GM19324 (cell line): ENCODE results near the gene LEFTY2.
A peak's percentile ranks its signal among the peaks of the same experiment; 100 is the strongest.
"Not testable (repeated sequence)": the region's sequence is repeated elsewhere in the genome, so short reads cannot be mapped to it uniquely, and the experiment has no call there.

Experiments
- ATAC-seq: cut with Tn5 transposase; IDR thresholded peaks from one replicate; pipeline ENCODE4 v1.9.1; 2021; ENCODE audit warnings: mild to moderate bottlenecking, moderate library complexity; ENCODE audit not compliant: unreplicated experiment, low FRiP score

The LEFTY2 gene

DNA sequence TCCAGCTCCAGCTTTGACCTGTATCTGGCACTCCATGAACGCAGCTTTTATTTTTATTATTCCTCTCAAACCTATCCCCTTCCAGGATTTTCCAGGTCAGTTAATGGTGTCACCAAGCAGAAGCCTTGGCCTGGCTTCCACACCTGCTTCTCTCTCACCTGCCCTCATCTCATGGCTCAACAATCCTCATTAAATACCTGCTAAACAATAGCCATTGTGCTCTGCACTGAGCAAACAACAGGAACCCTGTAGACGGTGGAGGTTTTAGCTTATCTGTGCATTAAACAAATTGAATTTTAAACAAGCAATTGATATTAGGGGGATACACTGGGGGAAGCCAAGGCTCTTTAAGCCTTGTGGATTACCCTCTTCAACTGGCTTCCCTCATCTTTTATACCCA, 32.2 kb downstream of the LEFTY2 start:
- ATAC-seq, result no peak

DNA sequence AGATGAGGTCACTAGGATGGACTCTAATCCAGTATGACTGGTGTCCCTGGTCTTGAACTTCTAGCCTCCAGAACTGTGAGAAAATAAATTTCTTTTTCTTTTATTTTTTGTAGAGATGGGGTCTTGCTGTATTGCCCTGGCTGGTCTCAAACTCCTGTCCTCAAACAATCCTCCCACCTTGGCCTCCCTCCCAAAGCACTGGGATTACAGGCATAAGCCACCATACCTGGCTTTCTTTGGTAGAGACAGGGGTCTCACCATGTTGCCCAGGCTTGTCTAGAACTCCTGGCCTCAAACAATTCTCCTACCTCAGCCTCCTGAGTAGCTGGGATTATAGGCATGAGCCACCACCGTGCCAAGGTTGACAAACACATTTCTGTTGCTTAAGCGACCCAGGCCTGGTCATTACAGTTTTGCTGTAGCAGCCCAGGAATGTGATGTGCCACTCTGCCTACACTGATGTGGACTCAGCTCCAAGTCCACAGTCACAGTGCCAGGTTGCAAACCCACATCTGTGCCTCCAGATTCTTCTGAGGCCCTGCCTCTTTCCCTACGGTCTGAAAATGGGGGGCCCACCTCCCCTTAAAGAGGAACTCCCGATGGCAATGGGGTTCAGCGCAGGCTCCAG, 32.9 kb downstream of the LEFTY2 start:
- ATAC-seq, result no peak

DNA sequence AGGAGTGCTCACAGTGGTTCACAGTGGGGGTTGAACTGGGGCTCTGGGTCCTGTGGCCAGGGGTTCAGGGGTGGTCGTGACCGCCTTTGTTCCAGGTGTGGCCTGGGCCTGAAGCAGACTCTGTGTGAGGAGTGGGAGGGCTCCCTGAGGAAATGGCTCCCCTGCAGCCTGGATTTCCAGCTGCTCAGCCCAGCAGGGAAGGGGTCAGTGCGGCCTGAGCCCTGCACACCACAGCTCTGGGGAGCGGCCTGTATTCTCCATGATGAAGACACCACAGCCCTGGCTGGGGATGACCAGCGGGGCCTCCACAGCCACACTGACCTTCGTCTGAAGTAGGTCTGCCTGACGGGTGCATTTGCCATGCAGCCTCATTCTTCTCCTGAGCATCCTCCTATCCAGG, 33.7 kb downstream of the LEFTY2 start:
- ATAC-seq, result no peak

DNA sequence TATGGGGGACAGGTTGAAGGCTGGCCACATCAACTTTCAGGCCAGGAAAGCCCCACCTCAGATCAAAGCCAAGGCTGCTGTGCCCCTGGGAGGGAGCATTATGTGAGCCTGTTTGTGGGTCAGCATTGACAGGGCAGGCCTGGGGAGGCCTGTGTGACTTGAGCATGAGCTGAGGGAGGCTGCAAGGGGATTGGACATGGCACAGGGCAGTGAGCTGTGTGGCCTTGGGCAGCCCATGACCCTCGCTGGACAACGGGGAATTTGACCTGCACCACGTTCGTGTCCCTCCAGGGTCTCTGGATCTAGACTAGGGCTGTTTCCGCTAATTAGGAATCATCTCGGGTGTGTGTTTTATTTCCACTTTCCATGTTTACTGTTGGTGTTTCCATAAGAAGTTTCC, 34.6 kb downstream of the LEFTY2 start:
- no peak for ATAC-seq

DNA sequence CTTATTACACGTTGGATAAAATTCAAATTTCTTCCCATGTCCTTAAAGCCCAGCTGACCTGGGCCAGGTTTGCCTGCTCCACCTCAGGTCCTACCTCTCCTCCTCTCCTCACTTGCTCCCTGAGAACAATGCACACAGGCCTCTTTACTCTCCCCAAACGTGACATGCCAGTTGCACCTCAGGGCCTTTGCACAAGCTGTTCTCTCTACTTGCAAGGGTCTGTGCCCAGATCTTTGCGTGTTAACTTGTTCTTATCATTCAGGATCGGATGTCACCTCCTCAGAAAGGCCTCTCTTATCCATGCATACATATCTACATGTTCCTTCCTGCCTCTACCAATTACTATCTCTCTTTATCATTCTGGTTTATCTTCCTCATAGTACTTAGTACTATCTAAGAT, 37.4 kb downstream of the LEFTY2 start:
- ATAC-seq, result no peak

DNA sequence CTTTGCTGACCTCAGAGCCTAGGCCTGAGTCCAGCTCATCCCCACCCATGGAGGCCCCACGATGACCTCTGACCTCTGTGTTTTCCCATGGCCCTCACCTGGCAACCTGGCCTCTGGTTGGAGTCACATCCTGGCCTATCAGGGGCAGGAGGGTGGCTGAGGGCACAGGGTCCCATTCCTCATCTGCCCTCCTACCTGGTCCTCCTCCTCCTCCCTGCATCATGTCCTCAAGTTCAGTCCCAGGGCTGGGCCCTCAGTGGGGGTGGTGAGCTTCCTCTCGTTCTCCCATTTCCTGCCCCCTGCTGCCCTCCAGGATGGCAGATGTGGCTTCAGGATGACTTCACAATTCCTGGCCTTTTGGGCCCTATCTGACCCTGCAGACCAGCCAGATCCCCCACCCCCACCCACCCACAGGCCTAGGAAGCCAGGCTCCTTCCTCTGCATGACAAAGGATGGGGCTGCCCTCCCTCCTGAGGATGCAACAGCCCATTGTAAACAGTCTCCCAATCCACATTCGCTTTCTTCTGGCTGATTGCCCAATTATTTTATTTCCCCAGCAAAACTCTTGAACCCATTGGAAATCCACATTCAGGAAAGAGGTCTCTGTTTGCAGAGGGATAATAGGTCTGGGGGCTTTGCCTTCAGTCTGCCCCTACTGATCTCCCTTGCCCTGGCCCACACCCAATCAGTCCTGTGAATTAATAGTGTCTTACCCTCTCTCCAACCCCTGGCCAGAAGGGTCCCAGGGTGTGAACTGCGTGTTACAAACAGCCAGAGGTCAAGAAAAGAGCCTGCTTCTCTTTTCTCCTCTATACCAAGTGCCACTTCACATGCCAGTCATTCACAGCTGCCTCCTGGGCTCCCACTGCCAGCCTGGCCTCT, 41.7 kb downstream of the LEFTY2 start:
- ATAC-seq, result no peak

DNA sequence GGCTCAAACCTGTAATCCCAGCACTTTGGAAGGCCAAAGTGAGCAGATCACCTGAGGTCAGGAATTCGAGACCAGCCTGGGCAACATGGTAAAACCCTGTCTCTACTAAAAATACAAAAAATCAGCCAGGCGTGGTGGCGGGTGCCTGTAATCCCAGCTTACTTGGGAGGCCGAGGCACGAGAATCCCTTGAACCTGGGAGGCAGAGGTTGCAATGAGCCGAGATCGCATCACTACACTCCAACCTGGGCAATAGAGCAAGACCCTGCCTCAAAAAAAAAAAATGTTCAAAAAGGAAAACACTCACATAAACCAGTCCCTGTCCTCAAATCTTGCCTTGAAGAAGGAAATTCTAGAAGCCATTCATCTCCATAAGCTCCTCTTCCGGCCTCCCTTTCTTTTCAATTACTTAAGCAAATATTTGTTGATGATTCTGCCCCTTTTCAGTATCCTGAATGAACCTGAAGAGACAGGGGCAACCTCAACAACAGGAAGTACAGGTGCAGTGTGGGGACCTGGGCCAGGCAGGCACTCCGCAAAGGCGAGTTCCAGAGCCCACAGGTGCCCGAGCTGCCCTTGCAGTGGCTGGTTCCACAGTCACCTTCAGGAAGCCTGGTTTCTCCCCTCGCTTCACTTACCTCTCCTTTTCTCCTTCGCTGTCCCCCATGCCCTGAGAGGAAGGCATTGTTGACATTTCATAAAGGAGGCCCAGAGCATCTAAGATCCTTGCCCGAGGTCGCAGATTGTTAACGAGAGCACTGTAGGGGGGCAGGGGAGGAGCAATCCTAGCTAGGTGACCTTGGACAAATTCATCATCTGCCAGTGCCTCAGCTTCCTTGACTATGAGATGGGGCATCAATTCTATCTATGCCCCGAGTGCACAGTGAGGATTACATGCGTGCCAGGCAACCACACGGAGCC, 43.2 kb downstream of the LEFTY2 start:
- ATAC-seq, result no peak

DNA sequence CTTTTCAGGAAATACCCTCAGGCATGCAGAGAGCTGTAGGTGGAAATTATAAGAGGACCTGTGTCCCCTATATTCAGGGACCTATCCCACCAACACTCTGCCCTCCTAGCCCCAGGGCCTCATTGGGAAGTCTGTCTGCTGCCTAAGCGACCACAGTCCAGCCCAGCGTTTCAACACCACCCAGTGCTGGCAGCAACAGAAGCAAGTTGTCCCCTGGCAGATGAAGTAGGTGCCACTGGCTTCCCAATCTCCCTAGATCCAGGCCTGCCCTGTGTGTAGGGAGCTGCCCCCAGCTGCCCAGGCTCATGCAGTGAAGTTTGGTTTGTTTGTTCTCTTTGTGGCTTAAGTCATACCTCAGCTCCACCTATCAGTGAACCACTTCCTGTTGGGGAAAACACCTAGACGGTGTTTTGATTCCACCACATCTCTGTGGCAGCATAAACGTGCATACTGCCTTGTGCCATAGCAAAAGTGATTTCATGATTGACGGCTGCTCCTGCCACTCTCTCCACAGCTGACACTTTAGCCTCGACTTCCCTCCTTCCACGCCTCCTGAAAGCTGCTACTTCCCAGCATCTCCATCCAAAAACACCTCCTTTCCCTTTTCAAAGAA, 44.0 kb downstream of the LEFTY2 start:
- ATAC-seq, result peak; percentile 99

DNA sequence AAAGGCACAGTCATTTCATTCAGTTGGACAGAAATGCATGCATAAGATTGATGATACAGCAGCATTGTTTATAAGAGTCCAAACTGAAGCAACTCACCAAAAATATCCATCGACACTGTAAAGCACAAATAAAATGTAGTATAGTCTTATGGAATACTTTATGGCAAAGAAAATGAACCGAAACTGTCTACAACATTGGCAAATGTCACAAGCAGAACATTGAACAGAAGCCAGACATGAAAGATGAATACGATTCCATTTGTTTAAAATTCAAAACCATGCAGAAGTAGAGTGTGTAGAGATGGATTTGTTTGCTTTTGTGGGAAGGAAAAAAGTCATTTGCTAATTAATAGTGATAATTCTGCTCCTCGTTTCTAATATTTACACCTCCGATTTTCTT, 44.5 kb downstream of the LEFTY2 start:
- ATAC-seq, result no peak

DNA sequence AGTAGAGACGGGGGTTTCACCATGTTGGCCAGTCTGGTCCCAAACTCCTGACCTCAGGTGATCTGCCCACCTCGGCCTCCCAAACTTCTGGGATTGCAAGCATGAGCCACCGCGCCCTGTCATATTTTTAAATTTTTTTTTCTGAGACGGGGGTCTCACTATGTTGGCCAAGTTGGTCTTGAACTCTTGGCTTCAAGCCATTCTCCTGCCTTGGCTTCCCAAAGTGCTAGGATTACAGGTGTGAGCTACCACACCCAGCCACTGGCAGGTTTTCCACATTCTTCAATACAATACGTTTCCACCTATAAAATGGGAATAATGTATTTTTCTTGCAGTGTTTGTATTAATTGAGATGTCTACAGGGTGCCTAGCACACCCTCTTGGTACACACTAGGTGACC, 48.7 kb downstream of the LEFTY2 start:
- no peak for ATAC-seq

DNA sequence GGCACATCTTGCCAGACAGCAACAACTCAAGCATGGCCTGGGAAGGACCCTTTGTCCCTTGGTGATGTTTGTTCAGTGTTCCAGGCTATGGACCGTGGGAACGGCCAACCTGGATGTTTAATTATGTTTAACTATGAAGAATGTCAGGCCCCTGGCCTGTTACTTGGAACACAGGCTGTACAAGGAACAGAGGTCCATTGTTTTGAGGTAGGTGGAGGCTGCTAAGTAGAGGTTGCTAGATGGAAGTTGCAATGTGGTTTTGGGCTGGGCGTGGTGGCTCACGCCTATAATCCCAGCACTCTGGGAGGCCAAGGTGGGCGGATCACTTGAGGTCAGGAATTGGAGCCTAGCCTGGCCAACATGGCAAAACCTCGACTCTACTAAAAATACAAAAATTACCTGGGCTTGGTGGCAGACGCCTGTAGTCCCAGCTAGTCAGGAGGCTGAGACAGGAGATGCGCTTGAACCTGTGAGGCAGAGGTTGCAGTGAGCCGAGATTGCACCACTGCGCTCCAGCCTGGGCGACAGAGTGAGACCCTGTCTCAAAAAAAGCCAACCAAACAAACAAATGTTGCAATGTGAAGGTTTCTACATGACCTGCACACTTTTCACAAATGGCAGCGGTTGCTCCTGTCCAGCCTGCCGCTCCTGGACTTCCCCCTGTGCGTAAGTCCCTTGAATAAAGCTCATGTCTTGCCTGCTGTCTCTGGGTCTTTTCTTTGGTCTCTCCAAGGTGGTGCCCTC, 49.6 kb downstream of the LEFTY2 start:
- no peak for ATAC-seq

DNA sequence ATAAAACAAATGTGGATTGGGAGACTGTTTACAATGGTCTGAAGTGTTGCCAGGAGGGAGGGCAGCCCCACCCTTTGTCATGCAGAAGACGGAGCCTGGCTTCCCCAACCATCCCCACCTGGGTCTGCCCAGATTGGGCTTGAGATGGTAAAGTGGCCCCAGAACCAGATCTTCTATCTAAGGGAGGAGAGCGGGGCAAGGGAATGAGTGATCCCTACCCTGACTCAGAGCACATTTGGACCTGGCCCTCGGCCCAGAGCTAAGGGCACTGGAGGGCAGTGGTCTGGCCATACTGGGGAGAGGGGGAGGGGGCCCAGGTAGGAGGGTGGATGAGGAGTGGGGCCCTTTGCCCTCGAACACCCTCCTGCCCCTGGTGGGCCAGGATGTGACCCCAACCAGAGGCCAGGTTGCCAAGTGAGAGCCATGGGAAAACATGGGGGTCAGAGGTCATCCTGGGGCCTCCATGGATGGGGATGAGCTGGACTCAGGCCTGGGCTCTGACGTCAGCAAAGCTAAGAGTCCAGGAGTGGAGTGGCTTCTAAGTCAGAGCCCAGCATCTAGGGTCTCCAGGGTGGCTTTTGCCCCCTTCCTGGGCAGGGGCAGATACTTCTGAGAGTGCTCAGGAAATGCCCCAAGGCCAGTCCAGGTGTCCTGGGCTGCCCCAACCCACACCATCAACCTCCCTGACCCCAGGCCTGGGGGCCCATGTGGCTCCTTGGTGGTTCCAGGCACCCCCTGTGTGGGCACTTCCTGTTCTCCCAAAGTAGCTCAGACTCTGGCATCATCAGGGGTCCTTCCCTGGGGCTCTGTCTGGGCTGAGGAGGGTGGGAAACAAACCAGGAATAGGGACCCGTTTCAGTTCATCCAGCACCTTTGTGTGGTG, 50.4 kb downstream of the LEFTY2 start:
- no peak for ATAC-seq

DNA sequence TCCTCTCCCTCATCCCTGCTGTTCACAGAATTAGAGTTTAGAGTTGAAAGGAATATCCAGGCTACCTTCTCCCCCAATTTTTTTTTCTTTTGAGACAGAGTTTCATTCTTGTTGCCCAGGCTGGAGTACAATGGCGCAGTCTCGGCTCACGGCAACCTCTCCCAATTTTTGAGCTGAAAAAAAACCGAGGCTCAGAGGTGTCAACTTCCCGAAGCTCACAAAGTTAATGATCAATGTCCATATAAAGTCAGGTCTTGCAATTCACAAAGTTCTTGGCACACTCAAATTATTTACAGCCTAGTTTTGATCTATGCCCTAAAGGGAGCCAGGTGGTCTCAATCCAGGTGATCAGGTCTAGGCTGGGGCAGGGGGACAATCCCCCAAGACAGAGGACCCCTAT, 51.3 kb downstream of the LEFTY2 start:
- no peak for ATAC-seq

DNA sequence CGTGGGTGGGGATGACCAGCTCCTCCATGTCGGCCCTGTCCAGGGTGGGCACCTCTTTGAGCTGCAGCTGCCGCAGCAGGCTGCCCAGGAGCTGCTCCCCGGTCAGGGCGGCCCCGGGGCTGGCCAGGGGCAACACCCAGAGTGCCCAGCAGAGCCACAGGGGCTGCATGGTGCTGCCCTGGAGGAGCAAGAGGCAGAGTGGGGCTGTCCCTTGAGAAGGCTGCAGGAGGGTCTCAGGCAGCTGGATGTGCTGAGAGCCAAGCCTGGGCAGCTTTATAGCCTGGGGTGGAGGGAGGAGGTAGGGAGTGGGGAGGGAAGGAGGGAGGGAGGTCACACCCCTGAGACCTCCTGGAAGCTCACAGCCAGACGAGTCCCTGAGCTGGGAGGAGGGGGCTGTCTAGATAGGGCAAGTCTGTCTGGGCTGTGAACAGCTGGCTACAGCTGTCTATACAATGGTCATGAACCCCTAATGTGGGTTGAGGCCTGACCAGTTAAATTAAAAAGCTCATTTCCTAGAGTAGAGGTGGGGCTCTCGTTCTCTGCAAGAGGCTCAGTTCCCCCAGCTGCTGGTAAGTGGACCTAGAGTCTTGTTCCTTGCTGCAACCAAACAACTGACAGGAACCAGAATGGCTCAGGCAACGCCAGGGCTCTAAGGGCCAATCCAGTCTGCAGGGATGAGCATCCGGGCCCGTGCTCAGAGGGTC, 52.0 kb downstream of the LEFTY2 start, which contains the start of gene LEFTY1:
LEFTY1 (minus strand) TSS at position 249 of the 704 bp plus-strand sequence; CDS start at position 169, 80 bp downstream.
- ATAC-seq, result no peak

DNA sequence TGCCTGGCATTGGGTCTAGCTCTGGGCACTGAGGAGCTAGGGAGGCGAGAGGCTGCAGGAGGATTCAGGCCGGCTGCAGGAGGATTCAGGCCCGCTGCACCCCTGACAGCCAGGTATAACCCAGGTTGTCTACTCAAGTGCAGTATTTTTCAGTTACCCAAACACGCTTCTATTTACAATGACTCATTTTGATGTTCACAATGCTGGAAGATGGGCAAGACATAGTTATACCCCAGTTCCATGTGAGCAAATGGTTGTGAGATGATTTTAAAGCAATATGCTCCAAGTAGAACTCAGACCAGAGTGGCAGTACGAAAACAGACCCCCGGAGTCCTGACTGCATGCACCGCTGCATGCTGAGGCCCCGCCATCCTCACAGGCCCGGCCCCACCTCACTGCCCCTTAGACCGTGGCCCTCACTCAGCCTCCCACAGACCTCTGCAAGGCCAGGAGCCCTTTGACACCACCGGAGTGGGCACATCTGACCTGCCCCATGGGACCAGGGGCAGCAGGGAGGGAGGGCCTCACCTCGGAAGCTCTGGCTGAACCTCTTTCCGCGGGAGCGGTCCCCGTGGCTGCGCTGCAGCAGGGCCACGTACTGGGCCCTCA, 52.6 kb downstream of the LEFTY2 start:
- no peak for ATAC-seq

DNA sequence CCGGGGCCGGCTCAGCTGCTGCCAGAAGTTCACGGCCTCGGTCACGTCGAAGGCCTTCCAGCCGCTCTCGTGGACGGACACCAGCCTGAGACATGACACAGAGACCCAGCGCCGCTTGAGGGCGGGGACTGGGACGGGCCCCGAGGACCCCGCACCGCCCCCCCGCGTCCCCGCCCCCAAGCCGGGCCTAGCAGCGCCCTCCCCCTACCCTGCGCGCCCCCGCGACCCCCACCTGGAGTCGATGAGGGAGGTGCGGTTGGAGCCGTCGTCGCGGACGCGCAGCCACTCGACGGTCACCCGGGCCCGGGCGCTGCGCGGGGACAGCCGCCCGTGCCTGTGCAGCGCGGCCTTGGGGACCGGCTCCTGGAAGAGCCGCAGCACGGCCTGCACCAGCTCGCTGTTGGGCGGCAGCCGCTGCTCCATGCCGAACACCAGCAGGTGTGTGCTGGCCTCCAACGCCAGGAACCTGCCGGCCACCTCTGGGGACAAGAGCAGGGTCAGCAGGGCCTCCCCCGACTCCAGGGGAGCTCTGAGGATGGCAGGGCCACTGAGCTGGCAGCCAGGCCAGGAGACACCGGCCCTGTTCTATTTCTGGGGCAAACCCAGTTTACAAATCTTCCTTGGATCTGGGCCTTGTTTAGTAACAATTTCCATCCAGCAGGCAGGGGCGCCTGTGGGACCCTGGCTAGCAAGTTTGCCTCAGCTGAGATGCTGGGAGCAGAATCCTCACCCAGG, 53.3 kb downstream of the LEFTY2 start:
- ATAC-seq, result not testable (repeated sequence)

DNA sequence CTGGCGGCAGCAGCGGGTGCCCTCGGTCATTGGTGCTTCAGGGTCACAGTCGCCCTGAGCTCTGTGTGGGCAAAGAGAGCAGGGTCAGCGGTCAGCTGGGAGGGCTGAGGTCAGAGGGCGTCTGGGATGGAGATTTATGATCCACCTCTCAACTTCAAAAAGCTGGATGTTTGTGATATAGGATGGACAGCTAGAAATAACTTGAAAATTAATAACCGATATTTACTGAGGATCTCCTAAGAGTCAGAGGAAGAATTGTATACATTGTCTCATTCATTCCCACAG, 54.0 kb downstream of the LEFTY2 start:
- ATAC-seq, result no peak
